K562 (cell line): ENCODE results near the gene CEP350. TPM values are rescaled to one million over a fixed set of nuclear protein-coding genes. Genes with fewer than 3 reads are reported as not detected.

Experiments used
- CREB1 ChIP-seq, 2 experiments: sonication (generic) in 1 of 2; formaldehyde crosslinking in 1 of 2; IDR thresholded peaks; 2 replicates each; pipeline versions ENCODE4 v1.6.1 to v1.8.0; 2012 to 2022; ENCODE audit warnings: inconsistent platforms in 1 of 2, mild to moderate bottlenecking in 1 of 2, missing genetic modification reagents in 1 of 2, moderate library complexity in 1 of 2
- CSDE1 ChIP-seq, 2 experiments: fragments of 450-650 bp; IDR thresholded peaks; 2 replicates each; pipeline ENCODE4 v1.6.1; 2016; ENCODE audit warnings: mild to moderate bottlenecking in 1 of 2
- HDAC8 ChIP-seq: fragments of 450-650 bp; IDR thresholded peaks from 2 replicates; pipeline ENCODE4 v1.6.1; 2016; ENCODE audit warnings: mild to moderate bottlenecking, missing genetic modification characterization, moderate library complexity, missing compliant biosample characterization
- HMG20B ChIP-seq: fragments of 250-450 bp; sonication (Bioruptor Pico); IDR thresholded peaks from 2 replicates; pipeline ENCODE4 v1.5.0; 2021; ENCODE audit warnings: mild to moderate bottlenecking
- ILF3 ChIP-seq: fragments of 450-650 bp; IDR thresholded peaks from 2 replicates; pipeline ENCODE4 v1.6.1; 2018; ENCODE audit warnings: antibody characterized with exemption, mild to moderate bottlenecking, moderate library complexity, borderline replicate concordance
- JUNB ChIP-seq: fragments of 450-650 bp; formaldehyde crosslinking; conservative IDR thresholded peaks from 2 replicates; pipeline ENCODE4 v1.4.0; 2020; ENCODE audit warnings: mild to moderate bottlenecking
- MECOM ChIP-seq: fragments of 250-450 bp; sonication (Bioruptor Pico); IDR thresholded peaks from 2 replicates; pipeline ENCODE4 v1.8.0; 2022; ENCODE audit warnings: inconsistent platforms
- MEIS2 ChIP-seq: fragments of 450-650 bp; IDR thresholded peaks from 2 replicates; pipeline ENCODE4 v1.6.1; 2014; ENCODE audit warnings: mild to moderate bottlenecking; ENCODE audit not compliant: partially characterized antibody
- NBN ChIP-seq: fragments of 450-650 bp; IDR thresholded peaks from 2 replicates; pipeline ENCODE4 v1.6.1; 2016; ENCODE audit warnings: low read depth, mild to moderate bottlenecking
- PML ChIP-seq: IDR thresholded peaks from 2 replicates; pipeline ENCODE4 v1.6.1; 2012; ENCODE audit warnings: low read length, inconsistent platforms
- PRDM10 ChIP-seq: fragments of 450-650 bp; IDR thresholded peaks from 2 replicates; pipeline ENCODE4 v1.6.1; 2018; ENCODE audit not compliant: partially characterized antibody
- PRPF4 ChIP-seq: fragments of 200-400 bp; formaldehyde crosslinking; IDR thresholded peaks from one replicate; pipeline ENCODE4 v1.6.1; 2017; ENCODE audit warnings: low read length, low read depth, mild to moderate bottlenecking; ENCODE audit not compliant: insufficient read depth, poor library complexity, severe bottlenecking
- PTBP1 ChIP-seq: fragments of 200-400 bp; formaldehyde crosslinking; IDR thresholded peaks from 2 replicates; pipeline ENCODE4 v1.6.1; 2017; ENCODE audit warnings: low read depth, low read length
- RBM15 ChIP-seq: fragments of 200-400 bp; formaldehyde crosslinking; IDR thresholded peaks from 2 replicates; pipeline ENCODE4 v1.6.1; 2018; ENCODE audit warnings: mild to moderate bottlenecking, low read length, moderate library complexity; ENCODE audit not compliant: insufficient read depth
- RBM34 ChIP-seq: fragments of 200-400 bp; formaldehyde crosslinking; IDR thresholded peaks from 2 replicates; pipeline ENCODE4 v1.6.1; 2018; ENCODE audit warnings: low read length, borderline replicate concordance; ENCODE audit not compliant: insufficient read depth
- SMARCC2 ChIP-seq: fragments of 450-650 bp; IDR thresholded peaks from 2 replicates; pipeline ENCODE4 v1.6.1; 2017; ENCODE audit warnings: antibody characterized with exemption, moderate library complexity, mild to moderate bottlenecking, low read depth
- TCFL5 ChIP-seq: fragments of 250-450 bp; sonication (Bioruptor Pico); conservative IDR thresholded peaks from 2 replicates; pipeline ENCODE4 v1.6.1; 2021; ENCODE audit warnings: mild to moderate bottlenecking, moderate library complexity, matching md5 sums
- TOE1 ChIP-seq, 2 experiments: fragments of 450-650 bp in 1 of 2; sonication (generic) in 1 of 2; formaldehyde crosslinking in 1 of 2; IDR thresholded peaks; 2 replicates each; pipeline versions ENCODE4 v1.7.1 to v1.8.0; 2016 to 2022; ENCODE audit warnings: borderline replicate concordance in 2 of 2, mild to moderate bottlenecking in 2 of 2, antibody characterized with exemption in 1 of 2, inconsistent platforms in 1 of 2, low read depth in 1 of 2, missing genetic modification reagents in 1 of 2, moderate library complexity in 1 of 2
- ZNF197 ChIP-seq: fragments of 200-800 bp; sonication (Bioruptor generic); IDR thresholded peaks from 2 replicates; pipeline ENCODE4 v1.6.1; 2016; ENCODE audit warnings: low read depth, missing genetic modification characterization, missing compliant biosample characterization
- ZNF398 ChIP-seq: fragments of 250-450 bp; sonication (Bioruptor Pico); IDR thresholded peaks from 2 replicates; pipeline ENCODE4 v1.8.0; 2021; ENCODE audit warnings: moderate library complexity, mild to moderate bottlenecking, inconsistent platforms
- ZNF655 ChIP-seq: fragments of 250-450 bp; sonication (Bioruptor Pico); IDR thresholded peaks from 2 replicates; pipeline ENCODE4 v1.5.0; 2021
- polyA plus RNA-seq, 8 experiments: library from polyadenylated mRNA; depleted of rRNA in 4 of 8; stranded (reverse) in 5 of 8; unstranded in 3 of 8; fragments of >200 nt; fragmentation: Nextera tagmentation in 2 of 8; fragmentation: Illumina TruSeq in 1 of 8; extraction: Ambion mirVana in 2 of 8; extraction: Trizol in 1 of 8; gene quantifications; 2 replicates each; pipeline versions ENCODE4 v1.2.1 to v1.2.3, GENCODE V29; 2011 to 2014; ENCODE audit warnings: inconsistent platforms in 1 of 8, missing spikeins in 1 of 8
- total RNA-seq, 7 experiments: library from RNA; depleted of rRNA in 6 of 7; stranded (reverse); fragments of >200 nt in 6 of 7; fragmentation: Illumina TruSeq in 2 of 7; extraction: Trizol in 2 of 7; gene quantifications; 2 replicates each; pipeline versions ENCODE4 v1.2.1 to v1.2.3, GENCODE V29; 2011 to 2021; ENCODE audit warnings: low replicate concordance in 1 of 7

CEP350 gene
- total and polyA plus RNA-seq, 9 of the 15 experiments (the other 6 are each of a cell fraction or from before 2014, with no cell fraction given) = 8.3 to 64.3 (median 28.0) TPM

- no peak for TF ChIP-seq PRDM10
- TF ChIP-seq ZNF398 (CRISPR knock-in tag) = no peak
- peak; percentile 62; the same call in 1 of the 2 replicates for TF ChIP-seq NBN
- TF ChIP-seq CSDE1 (IDR thresholded peaks at IDR 0.05) = no peak
- no peak for TF ChIP-seq ZNF655 (CRISPR knock-in tag)
- peak; percentile 86; the same call in 1 of the 2 replicates for TF ChIP-seq TOE1 (IDR thresholded peaks at IDR 0.05; ENCODE audit: borderline replicate concordance)
- TF ChIP-seq TOE1 (CRISPR knock-in tag; IDR thresholded peaks at IDR 0.05; ENCODE audit: borderline replicate concordance, low read depth) = no peak; the same call in 1 of the 2 replicates
- no peak for TF ChIP-seq JUNB (CRISPR knock-in tag)
- TF ChIP-seq ILF3 = no peak
- TF ChIP-seq HDAC8 (tag) = no peak
- TF ChIP-seq TCFL5 (CRISPR knock-in tag) = no peak
- TF ChIP-seq PRPF4 = no peak
- no peak for TF ChIP-seq ZNF197 (CRISPR knock-in tag)
- no peak for TF ChIP-seq SMARCC2
- TF ChIP-seq PML = 0 out of 2 replicates have a peak, but pooled peaks have one; percentile 31
- no peak for TF ChIP-seq RBM34
- no peak for TF ChIP-seq HMG20B (CRISPR knock-in tag)
- no peak for TF ChIP-seq CREB1 (IDR thresholded peaks at IDR 0.05)
- TF ChIP-seq CREB1 (CRISPR knock-in tag; IDR thresholded peaks at IDR 0.05) = no peak
- TF ChIP-seq PTBP1 = no peak
- TF ChIP-seq MECOM (CRISPR knock-in tag) = peak; percentile 97
- TF ChIP-seq MEIS2 = no peak
- TF ChIP-seq RBM15 = no peak
Measured at GRCh38 chr1:180116964-180117763, 162.6 kb downstream of the CEP350 start (continued).
